PC-9 (cell line): ENCODE measurements around the gene BRD9. TPM values are rescaled to one million over a fixed set of nuclear protein-coding genes. Genes with fewer than 3 reads are reported as not detected.

Source experiments
- BruUV-seq: library from RNA; stranded (reverse); fragments of 400-500 nt; replicated peaks from 2 replicates; lab custom pipeline; 2021; lab: Mats Ljungman, UMichigan
- CTCF ChIA-PET: fragments of 300-600 bp; sonication (Branson Sonifier 250); formaldehyde crosslinking; loops from one replicate; lab custom pipeline; 2022; ENCODE audit warnings: antibody characterized with exemption; lab: Charles Lee
- POLR2A ChIA-PET: fragments of 300-600 bp; sonication (Branson Sonifier 250); formaldehyde crosslinking; loops from one replicate; lab custom pipeline; 2022; ENCODE audit warnings: antibody characterized with exemption; ENCODE audit not compliant: unreplicated experiment; lab: Charles Lee
- DNase-seq, 2 experiments: peaks; one replicate each; pipeline versions ENCODE4 v3.0.0 to v3.0.0-alpha.2; 2015 to 2022; ENCODE audit warnings: mixed read lengths in 1 of 2
- H2AFZ ChIP-seq: fragments of 200-600 bp; sonication (generic); 2 replicates; pipeline ENCODE4 v1.8.1; 2017; ENCODE audit warnings: antibody characterized with exemption
- H3F3A ChIP-seq: fragments of 200-600 bp; sonication (generic); 2 replicates; pipeline ENCODE4 v1.8.1; 2017; ENCODE audit warnings: antibody characterized with exemption, mild to moderate bottlenecking, low read depth; ENCODE audit not compliant: insufficient read depth
- H3K27ac ChIP-seq: fragments of 200-600 bp; sonication (generic); 2 replicates; pipeline ENCODE4 v1.6.1; 2016; ENCODE audit warnings: mixed run types
- H3K27me3 ChIP-seq: fragments of 200-600 bp; sonication (generic); 2 replicates; pipeline ENCODE4 v1.6.1; 2016; ENCODE audit warnings: low read depth, mixed run types; ENCODE audit not compliant: insufficient read depth
- H3K36me3 ChIP-seq: fragments of 200-600 bp; sonication (generic); 2 replicates; pipeline ENCODE4 v1.6.1; 2016; ENCODE audit warnings: low read depth, mixed run types
- H3K4me1 ChIP-seq: fragments of 200-600 bp; sonication (generic); replicated peaks from 2 replicates; pipeline ENCODE4 v1.6.1; 2016; ENCODE audit warnings: mixed run types; ENCODE audit not compliant: insufficient read depth
- H3K4me2 ChIP-seq: fragments of 200-600 bp; sonication (generic); 2 replicates; pipeline ENCODE4 v1.6.1; 2017; ENCODE audit warnings: mixed run types
- H3K4me3 ChIP-seq: fragments of 200-600 bp; sonication (generic); 2 replicates; pipeline ENCODE4 v1.6.1; 2016; ENCODE audit warnings: mixed run types
- H3K79me2 ChIP-seq: fragments of 200-600 bp; sonication (generic); 2 replicates; pipeline ENCODE4 v1.6.1; 2017; ENCODE audit warnings: low read depth, mixed run types
- H3K9me2 ChIP-seq: fragments of 200-600 bp; sonication (generic); 2 replicates; pipeline ENCODE4 v1.8.1; 2017; ENCODE audit warnings: mild to moderate bottlenecking; ENCODE audit not compliant: insufficient read depth
- H3K9me3 ChIP-seq: fragments of 200-600 bp; sonication (generic); 2 replicates; pipeline ENCODE4 v1.8.1; 2016; ENCODE audit warnings: low read depth; ENCODE audit not compliant: insufficient read depth
- H4K20me1 ChIP-seq: fragments of 200-600 bp; sonication (generic); 2 replicates; pipeline ENCODE4 v1.8.1; 2017; ENCODE audit not compliant: insufficient read depth
- CTCF ChIP-seq: fragments of 200-600 bp; sonication (generic); conservative IDR thresholded peaks from 2 replicates; pipeline ENCODE4 v1.6.1; 2017; ENCODE audit warnings: mixed run types, antibody characterized with exemption, mild to moderate bottlenecking, moderate library complexity
- EZH2 ChIP-seq: fragments of 200-600 bp; sonication (generic); IDR thresholded peaks from 2 replicates; pipeline ENCODE4 v1.8.0; 2017; ENCODE audit warnings: antibody characterized with exemption, low read depth
- intact Hi-C: fragments of 100-400 bp; cut with micrococcal nuclease; formaldehyde crosslinking; loops from one replicate; pipeline ENCODE4 v1.10.0; 2022; ENCODE audit not compliant: unreplicated experiment
- total RNA-seq: library from RNA; stranded (reverse); gene quantifications from 2 replicates; pipeline ENCODE4 v1.2.3, GENCODE V29; 2021

BRD9 gene
- total RNA-seq, 1 experiment from 2014 or later, result 102 TPM

- intact Hi-C loops, result loop anchor here (10.0 kb wide), 1 partner anchor 147 kb away; no protein-coding TSS in a partner anchor
- BruUV-seq, result no TSS peak
- POLR2A ChIA-PET, result no interaction called here
Measured at GRCh38 chr5:821504-821903, 71.1 kb downstream of the BRD9 start.

GRCh38 chr5:820245-820644 is 72.4 kb downstream of the BRD9 start:
- no peak overlapping the region for H3K27ac ChIP-seq
- H3K4me1 ChIP-seq, result no peaks in the 10 kb centered on the region
- no peaks in the 10 kb centered on the region for H3K9me2 ChIP-seq
- POLR2A ChIA-PET, result no interaction called here
- no peak overlapping the region for H3K4me2 ChIP-seq
- no peak overlapping the region for H3K4me3 ChIP-seq
- no peaks in the 10 kb centered on the region for H3K79me2 ChIP-seq
- no peaks in the 10 kb centered on the region for H3K36me3 ChIP-seq
- H4K20me1 ChIP-seq, result 0 out of 2 replicates have a peak, but pooled peaks cover 5% of the 10 kb centered on the region
- no peaks in the 10 kb centered on the region for H3F3A ChIP-seq
- intact Hi-C loops, result loop anchor here (10.0 kb wide), 1 partner anchor 145 kb away; no protein-coding TSS in a partner anchor
- peak in 1 of 2 experiments; percentile 34 for DNase-seq
- BruUV-seq, result no TSS peak
- H3K27me3 ChIP-seq, result peaks cover 90% of the 10 kb centered on the region
- no peaks in the 10 kb centered on the region for H3K9me3 ChIP-seq
- TF ChIP-seq EZH2 (no peak), CTCF (no peak)
- H2AFZ ChIP-seq, result no peak overlapping the region
- CTCF ChIA-PET, result no interaction called here

More at GRCh38 chr5:821504-821903, 71.1 kb downstream of the BRD9 start:
- Histone ChIP-seq H3K36me3 (no peaks in the 10 kb centered on the region), H3K4me1 (no peaks in the 10 kb centered on the region), H3F3A (no peaks in the 10 kb centered on the region), H3K27ac (no peak overlapping the region), H3K79me2 (no peaks in the 10 kb centered on the region), H3K4me3 (no peak overlapping the region), H3K27me3 (peaks cover 81% of the 10 kb centered on the region), H3K4me2 (no peak overlapping the region), H3K9me3 (no peaks in the 10 kb centered on the region), H2AFZ (no peak overlapping the region), H3K9me2 (no peaks in the 10 kb centered on the region), H4K20me1 (0 out of 2 replicates have a peak, but pooled peaks cover 5% of the 10 kb centered on the region)
- peak in 1 of 2 experiments; percentile 34 for DNase-seq
- TF ChIP-seq EZH2 (no peak), CTCF (no peak; the same call in 1 of the 2 replicates)
- CTCF ChIA-PET, result no interaction called here

GRCh38 chr5:819078-819477 is 73.5 kb downstream of the BRD9 start:
- DNase-seq, result no peak
- Histone ChIP-seq H3K4me2 (no peak overlapping the region), H3K79me2 (no peaks in the 10 kb centered on the region), H2AFZ (no peak overlapping the region), H4K20me1 (0 out of 2 replicates have a peak, but pooled peaks cover 5% of the 10 kb centered on the region), H3K9me2 (no peaks in the 10 kb centered on the region), H3K4me1 (no peaks in the 10 kb centered on the region), H3K27ac (no peak overlapping the region), H3F3A (no peaks in the 10 kb centered on the region), H3K4me3 (no peak overlapping the region), H3K9me3 (no peaks in the 10 kb centered on the region), H3K36me3 (no peaks in the 10 kb centered on the region), H3K27me3 (peaks cover 92% of the 10 kb centered on the region)
- CTCF ChIA-PET, result no interaction called here
- POLR2A ChIA-PET, result no interaction called here
- intact Hi-C loops, result no loop called here
- no peak for TF ChIP-seq EZH2
- no peak for TF ChIP-seq CTCF
- BruUV-seq, result no TSS peak
